Measurements from ENCODE around the gene PDPN. TPM values are rescaled to one million over a fixed set of nuclear protein-coding genes. Genes with fewer than 3 reads are reported as not detected.

The PDPN gene
- not detected in 2 replicates for polyA plus RNA-seq (2012; rRNA removed)
- polyA plus RNA-seq (2012; cell fraction: cytosol; rRNA removed): not detected in 2 replicates
- polyA plus RNA-seq (2012; cell fraction: nucleus; rRNA removed): not detected in 2 replicates

- Histone ChIP-seq H2AFZ (ENCODE audit: low read depth) (no peak within 1 kb of the TSS), H3K4me1 (ENCODE audit: control insufficient read depth in 1 of 2, insufficient read depth in 2 of 2, low read depth in 1 of 2, low read length in 1 of 2) (no peaks in the 10 kb centered on the region), H3K36me3 (replicated peaks in 1 of 2; ENCODE audit: control insufficient read depth in 1 of 2, insufficient read depth in 2 of 2, low read length in 1 of 2) (no peaks in the 10 kb centered on the region), H3K9me2 (no peaks in the 10 kb centered on the region), H3K4me3 (ENCODE audit: low read depth in 2 of 2, low read length in 1 of 2) (no peak within 1 kb of the TSS), H3F3A (replicated peaks; ENCODE audit: insufficient read depth) (no peaks in the 10 kb centered on the region), H3K4me2 (no peak within 1 kb of the TSS), H3K9me3 (no peaks in the 10 kb centered on the region), H3K79me2 (ENCODE audit: insufficient read depth) (no peaks in the 10 kb centered on the region), H4K20me1 (ENCODE audit: insufficient read depth) (no peaks in the 10 kb centered on the region), H3K27me3 (ENCODE audit: insufficient read depth) (peaks cover 58% of the 10 kb centered on the region), H3K9ac (no peak within 1 kb of the TSS), H3K27ac (ENCODE audit: low read depth in 2 of 2, low read length in 1 of 2) (no peak within 1 kb of the TSS)
- 3% methylated on average over 12 of the region's 29 CpGs for WGBS (ENCODE audit: low lambda C conversion rate)
- POLR2A ChIA-PET: no interaction called here
- no peak for DNase-seq
- CTCF ChIA-PET: no interaction called here
- TF ChIP-seq EZH2phosphoT487 (IDR thresholded peaks at IDR 0.05; ENCODE audit: borderline replicate concordance, low read depth) (no peak), GATA2 (CRISPR knock-in tag; IDR thresholded peaks at IDR 0.05) (no peak), YY1 (IDR thresholded peaks at IDR 0.05; ENCODE audit: low read depth) (no peak), CHD2 (IDR thresholded peaks at IDR 0.05; ENCODE audit: low read length, partially characterized antibody) (no peak), RXRA (IDR thresholded peaks at IDR 0.05; ENCODE audit: borderline replicate concordance, low read depth) (no peak), JUND (IDR thresholded peaks at IDR 0.05) (no peak), TAF1 (IDR thresholded peaks at IDR 0.05; ENCODE audit: borderline replicate concordance, low read depth, low read length) (no peak), TCF12 (IDR thresholded peaks at IDR 0.05) (no peak)
These were observed at the start of gene PDPN for GRCh38 chr1:13583595-13583965. Gene PDPN, plus strand, starts transcription at chr1:13583832. Its CDS starts 202 bp downstream, at chr1:13584034.

- Histone ChIP-seq H3K9me2 (no peaks in the 10 kb centered on the region), H3K4me2 (no peak overlapping the region), H3K27ac (ENCODE audit: low read depth in 2 of 2, low read length in 1 of 2) (no peak overlapping the region), H3F3A (replicated peaks; ENCODE audit: insufficient read depth) (no peaks in the 10 kb centered on the region), H3K9me3 (no peaks in the 10 kb centered on the region), H3K27me3 (ENCODE audit: insufficient read depth) (peaks cover 6% of the 10 kb centered on the region; the same call in 1 of the 2 replicates), H3K36me3 (replicated peaks in 1 of 2; ENCODE audit: control insufficient read depth in 1 of 2, insufficient read depth in 2 of 2, low read length in 1 of 2) (no peaks in the 10 kb centered on the region), H3K79me2 (ENCODE audit: insufficient read depth) (no peaks in the 10 kb centered on the region), H3K9ac (no peak overlapping the region), H3K4me1 (ENCODE audit: control insufficient read depth in 1 of 2, insufficient read depth in 2 of 2, low read depth in 1 of 2, low read length in 1 of 2) (no peaks in the 10 kb centered on the region), H4K20me1 (ENCODE audit: insufficient read depth) (no peaks in the 10 kb centered on the region), H2AFZ (ENCODE audit: low read depth) (no peak overlapping the region), H3K4me3 (ENCODE audit: low read depth in 2 of 2, low read length in 1 of 2) (no peak overlapping the region)
- CTCF ChIA-PET: no interaction called here
- DNase-seq: no peak
- POLR2A ChIA-PET: no interaction called here
- no peak for TF ChIP-seq GABPA (IDR thresholded peaks at IDR 0.05; ENCODE audit: low read depth)
- no peak for TF ChIP-seq FOSL2 (IDR thresholded peaks at IDR 0.05; ENCODE audit: borderline replicate concordance, low read depth)
- TF ChIP-seq GATA2 (CRISPR knock-in tag; IDR thresholded peaks at IDR 0.05): no peak
- no peak for TF ChIP-seq ELF1 (IDR thresholded peaks at IDR 0.05)
- WGBS (ENCODE audit: low lambda C conversion rate): 2% methylated on average over 6 of the region's 6 CpGs
These were observed 48.4 kb upstream of the PDPN start for GRCh38 chr1:13535227-13535626.

GRCh38 chr1:13536571-13536970, 47.1 kb upstream of the PDPN start:
- Histone ChIP-seq H3F3A (replicated peaks; ENCODE audit: insufficient read depth) (no peaks in the 10 kb centered on the region), H3K27me3 (ENCODE audit: insufficient read depth) (peaks cover 6% of the 10 kb centered on the region; the same call in 1 of the 2 replicates), H4K20me1 (ENCODE audit: insufficient read depth) (no peaks in the 10 kb centered on the region), H2AFZ (ENCODE audit: low read depth) (no peak overlapping the region), H3K27ac (ENCODE audit: low read depth in 2 of 2, low read length in 1 of 2) (no peak overlapping the region), H3K4me2 (no peak overlapping the region), H3K79me2 (ENCODE audit: insufficient read depth) (no peaks in the 10 kb centered on the region), H3K9ac (no peak overlapping the region), H3K4me1 (ENCODE audit: control insufficient read depth in 1 of 2, insufficient read depth in 2 of 2, low read depth in 1 of 2, low read length in 1 of 2) (no peaks in the 10 kb centered on the region), H3K9me2 (no peaks in the 10 kb centered on the region), H3K36me3 (replicated peaks in 1 of 2; ENCODE audit: control insufficient read depth in 1 of 2, insufficient read depth in 2 of 2, low read length in 1 of 2) (no peaks in the 10 kb centered on the region), H3K4me3 (ENCODE audit: low read depth in 2 of 2, low read length in 1 of 2) (no peak overlapping the region), H3K9me3 (no peaks in the 10 kb centered on the region)
- 4% methylated on average over 4 of the region's 4 CpGs for WGBS (ENCODE audit: low lambda C conversion rate)
- DNase-seq: no peak
- POLR2A ChIA-PET: no interaction called here
- CTCF ChIA-PET: no interaction called here
- TF ChIP-seq ZBTB33 (IDR thresholded peaks at IDR 0.05; ENCODE audit: borderline replicate concordance, low read depth) (no peak), RXRA (IDR thresholded peaks at IDR 0.05; ENCODE audit: borderline replicate concordance, low read depth) (no peak), CTCF (IDR thresholded peaks at IDR 0.05) (no peak), FOXM1 (IDR thresholded peaks at IDR 0.05; ENCODE audit: low read depth) (no peak), POLR2AphosphoS5 (IDR thresholded peaks at IDR 0.05; ENCODE audit: low read depth, low read length) (no peak), TCF12 (IDR thresholded peaks at IDR 0.05) (no peak), MEF2A (IDR thresholded peaks at IDR 0.05; ENCODE audit: borderline replicate concordance, low read depth) (no peak), RAD21 (IDR thresholded peaks at IDR 0.05; ENCODE audit: low read length) (no peak), FOXJ3 (CRISPR knock-in tag; IDR thresholded peaks at IDR 0.05) (no peak)
